Bronchial epithelial cell (primary cell): ENCODE measurements around the gene ZNF521. TPM values are rescaled to one million over a fixed set of nuclear protein-coding genes. Genes with fewer than 3 reads are reported as not detected.

Experiments used
- DNase-seq: peaks from one replicate; pipeline ENCODE4 v3.0.0-alpha.2; 2010; ENCODE audit warnings: low read depth
- FAIRE-seq: peaks from 2 replicates; lab custom pipeline; 2011; peaks lifted over from hg19 to GRCh38; lab: Jason Lieb, UNC
- H3K27me3 ChIP-seq: 2 replicates; pipeline ENCODE4 v1.5.1; 2011; ENCODE audit warnings: low read length; ENCODE audit not compliant: control insufficient read depth, insufficient read depth
- H3K36me3 ChIP-seq: 2 replicates; pipeline ENCODE4 v1.5.1; 2011; ENCODE audit warnings: low read length; ENCODE audit not compliant: control insufficient read depth, insufficient read depth
- H3K4me3 ChIP-seq: 2 replicates; pipeline ENCODE4 v1.5.1; 2011; ENCODE audit warnings: mild to moderate bottlenecking, low read depth, low read length, control low read depth
- CTCF ChIP-seq: IDR thresholded peaks from 2 replicates; pipeline ENCODE4 v1.5.1; 2011; ENCODE audit warnings: mild to moderate bottlenecking, moderate library complexity, low read length, control low read depth, inconsistent platforms; ENCODE audit not compliant: insufficient read depth, severe bottlenecking
- total RNA-seq: library from RNA; depleted of rRNA; stranded (reverse); fragments of >200 nt; gene quantifications from 2 replicates; pipeline ENCODE4 v1.2.1, GENCODE V29; 2014

The ZNF521 gene
- total RNA-seq, 1 donor from 2014 or later, result 0.53 TPM

- Histone ChIP-seq H3K4me3 (no peak overlapping the region), H3K36me3 (no peaks in the 10 kb centered on the region), H3K27me3 (no peaks in the 10 kb centered on the region)
- DNase-seq, result no peak
- no peak for FAIRE-seq
- no peak for TF ChIP-seq CTCF
Measured at GRCh38 chr18:25334588-25334987, 17.4 kb downstream of the ZNF521 start.

GRCh38 chr18:25332002-25332401, 20.0 kb downstream of the ZNF521 start:
- no peak for TF ChIP-seq CTCF
- no peak for DNase-seq
- FAIRE-seq, result no peak
- H3K27me3 ChIP-seq, result no peaks in the 10 kb centered on the region
- no peaks in the 10 kb centered on the region for H3K36me3 ChIP-seq
- H3K4me3 ChIP-seq, result no peak overlapping the region

GRCh38 chr18:25329783-25330182, 22.2 kb downstream of the ZNF521 start:
- DNase-seq (no peak), FAIRE-seq (no peak)
- Histone ChIP-seq H3K36me3 (no peaks in the 10 kb centered on the region), H3K27me3 (no peaks in the 10 kb centered on the region), H3K4me3 (no peak overlapping the region)
- no peak for TF ChIP-seq CTCF

GRCh38 chr18:25327584-25327983, 24.4 kb downstream of the ZNF521 start:
- H3K4me3 ChIP-seq, result no peak overlapping the region

GRCh38 chr18:25326361-25326952, 25.5 kb downstream of the ZNF521 start:
- H3K27me3 ChIP-seq, result no peaks in the 10 kb centered on the region
- no peak for FAIRE-seq

More at GRCh38 chr18:25327584-25327983, 24.4 kb downstream of the ZNF521 start:
- no peaks in the 10 kb centered on the region for H3K27me3 ChIP-seq
- TF ChIP-seq CTCF, result no peak
- FAIRE-seq, result no peak
- no peaks in the 10 kb centered on the region for H3K36me3 ChIP-seq
- DNase-seq, result no peak

More at GRCh38 chr18:25326361-25326952, 25.5 kb downstream of the ZNF521 start:
- H3K36me3 ChIP-seq, result no peaks in the 10 kb centered on the region
- no peak for TF ChIP-seq CTCF
- no peak for DNase-seq
- no peak overlapping the region for H3K4me3 ChIP-seq
